Esophagus squamous epithelium (tissue), 4 donors: ENCODE measurements around the gene C2orf49.

ENCODE experiments used
- CTCF ChIP-seq, 6 experiments: fragments of 450-650 bp in 4 of 6; fragments of 200-600 bp in 2 of 6; sonication (generic) in 2 of 6; IDR thresholded peaks; one replicate each; pipeline ENCODE4 v1.5.1; 2016 to 2019; ENCODE audit warnings: antibody characterized with exemption in 6 of 6, mild to moderate bottlenecking in 4 of 6, moderate library complexity in 4 of 6
- POLR2A ChIP-seq, 4 donors: fragments of 450-650 bp; IDR thresholded peaks; one replicate each; pipeline ENCODE4 v1.6.1; 2017; ENCODE audit warnings: antibody characterized with exemption in 4 of 4, mild to moderate bottlenecking in 4 of 4, moderate library complexity in 3 of 4

DNA sequence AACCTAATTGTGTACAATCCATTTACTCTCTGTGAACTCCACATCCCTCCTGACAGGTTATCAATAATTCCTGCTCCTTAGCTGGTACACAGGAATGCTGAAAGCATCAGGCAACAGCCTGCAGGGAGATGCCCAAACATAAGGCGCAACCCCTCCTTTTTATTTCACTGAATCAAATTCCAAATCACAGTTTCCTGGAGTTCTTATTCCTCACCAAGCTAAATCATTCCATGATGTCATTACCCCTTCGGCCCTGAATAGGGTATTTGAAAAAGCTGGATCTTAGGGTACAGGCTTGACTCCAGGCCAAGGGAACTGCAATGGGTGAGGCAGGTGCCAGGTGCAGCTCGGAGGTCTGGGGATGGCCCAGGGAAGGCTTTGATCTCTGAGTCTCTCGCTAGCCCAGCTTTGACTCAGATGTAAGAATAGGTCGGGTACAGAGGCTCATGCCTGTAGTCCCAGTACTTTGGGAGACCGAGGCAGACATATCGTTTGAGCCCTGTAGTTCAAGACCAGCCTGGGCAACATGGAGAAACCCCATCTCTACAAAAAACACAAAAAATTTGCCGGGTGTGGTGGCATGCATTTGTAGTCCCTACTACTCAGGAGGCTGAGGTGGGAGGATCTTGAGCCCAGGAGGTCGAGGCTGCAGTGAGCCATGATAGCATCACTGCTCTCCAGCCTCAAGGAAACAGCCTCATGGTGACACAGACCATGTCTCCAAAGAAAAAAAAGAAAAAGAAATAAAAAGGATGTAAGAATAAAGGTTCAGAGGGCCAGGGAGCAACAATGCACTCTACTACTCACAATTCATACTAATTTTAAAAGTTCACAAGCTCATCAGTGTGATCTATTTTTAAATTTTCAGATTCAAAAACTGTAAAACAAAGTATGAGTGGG, 54.7 kb downstream of the C2orf49 start:
- TF ChIP-seq CTCF (IDR thresholded peaks at IDR 0.05) (no peak), POLR2A (IDR thresholded peaks at IDR 0.05) (no peak)
